GM23248 (cell line): ENCODE data around the gene COA7. TPM values are rescaled to one million over a fixed set of nuclear protein-coding genes. Genes with fewer than 3 reads are reported as not detected.

ENCODE experiments used
- DNase-seq: peaks from one replicate; pipeline ENCODE4 v3.0.0-alpha.2; 2015
- H2AFZ ChIP-seq: fragments of 200-600 bp; sonication (generic); 2 replicates; pipeline ENCODE4 v1.6.1; 2016; ENCODE audit warnings: antibody characterized with exemption
- H3F3A ChIP-seq: fragments of 200-600 bp; sonication (generic); 2 replicates; pipeline ENCODE4 v1.6.1; 2016; ENCODE audit warnings: mild to moderate bottlenecking, antibody characterized with exemption, mixed run types; ENCODE audit not compliant: insufficient read depth
- H3K27ac ChIP-seq: fragments of 200-600 bp; sonication (generic); 2 replicates; pipeline ENCODE4 v1.5.1; 2016; ENCODE audit warnings: mild to moderate bottlenecking
- H3K27me3 ChIP-seq: fragments of 200-600 bp; sonication (generic); replicated peaks from 2 replicates; pipeline ENCODE4 v1.6.1; 2016; ENCODE audit warnings: mild to moderate bottlenecking; ENCODE audit not compliant: insufficient read depth
- H3K36me3 ChIP-seq: fragments of 200-600 bp; sonication (generic); 2 replicates; pipeline ENCODE4 v1.6.1; 2016; ENCODE audit warnings: low read depth, mild to moderate bottlenecking
- H3K4me1 ChIP-seq: fragments of 200-600 bp; sonication (generic); 2 replicates; pipeline ENCODE4 v1.6.1; 2016; ENCODE audit warnings: mild to moderate bottlenecking; ENCODE audit not compliant: insufficient read depth
- H3K4me2 ChIP-seq: fragments of 200-600 bp; sonication (generic); one replicate; pipeline ENCODE4 v1.6.1; 2016; ENCODE audit warnings: mild to moderate bottlenecking; ENCODE audit not compliant: unreplicated experiment
- H3K4me3 ChIP-seq: fragments of 200-600 bp; sonication (generic); 2 replicates; pipeline ENCODE4 v1.5.1; 2016; ENCODE audit warnings: mild to moderate bottlenecking
- H3K79me2 ChIP-seq: fragments of 200-600 bp; sonication (generic); 2 replicates; pipeline ENCODE4 v1.6.1; 2016; ENCODE audit warnings: mild to moderate bottlenecking; ENCODE audit not compliant: insufficient read depth
- H3K9ac ChIP-seq: fragments of 200-600 bp; sonication (generic); 2 replicates; pipeline ENCODE4 v1.6.1; 2016; ENCODE audit warnings: mild to moderate bottlenecking
- H3K9me2 ChIP-seq: fragments of 200-600 bp; sonication (generic); 2 replicates; pipeline ENCODE4 v1.6.1; 2016; ENCODE audit warnings: mixed run types, mild to moderate bottlenecking, moderate library complexity; ENCODE audit not compliant: insufficient read depth
- H3K9me3 ChIP-seq: fragments of 200-600 bp; sonication (generic); one replicate; pipeline ENCODE4 v1.6.1; 2017; ENCODE audit warnings: low read depth
- H4K20me1 ChIP-seq: fragments of 200-600 bp; sonication (generic); 2 replicates; pipeline ENCODE4 v1.6.0; 2016; ENCODE audit not compliant: insufficient read depth
- EZH2 ChIP-seq: fragments of 200-600 bp; sonication (generic); IDR thresholded peaks from 2 replicates; pipeline ENCODE4 v1.6.1; 2018; ENCODE audit warnings: antibody characterized with exemption, mild to moderate bottlenecking; ENCODE audit not compliant: insufficient read depth, poor library complexity, severe bottlenecking
- EZH2phosphoT487 ChIP-seq: fragments of 200-600 bp; sonication (generic); IDR thresholded peaks from 2 replicates; pipeline ENCODE4 v1.6.1; 2018; ENCODE audit warnings: antibody characterized with exemption, moderate library complexity, mild to moderate bottlenecking, low read depth; ENCODE audit not compliant: insufficient read depth
- WGBS, 2 experiments: methylation state at CpG; one replicate each; pipeline ENCODE4 v1.1.6; 2015 to 2017; ENCODE audit warnings: low lambda C conversion rate in 2 of 2, low coverage in 1 of 2; ENCODE audit errors: missing lambda C conversion rate in 2 of 2; 5-methylcytosine and 5-hydroxymethylcytosine counted together
- in situ Hi-C: fragments of 300-500 bp; cut with MboI; formaldehyde crosslinking; loops from 2 replicates; pipeline ENCODE4 v1.15.0; 2020
- polyA plus RNA-seq: library from polyadenylated mRNA; unstranded; fragments of >200 nt; fragmentation: Nextera tagmentation; extraction: Ambion mirVana; gene quantifications from 2 replicates; pipeline ENCODE4 v1.2.1, GENCODE V29; 2016
- total RNA-seq: library from RNA; depleted of rRNA; stranded (reverse); fragments of >200 nt; shearing (Covaris generic); gene quantifications from 2 replicates; pipeline ENCODE4 v1.2.3, GENCODE V29; 2014

Gene COA7
- total and polyA plus RNA-seq, 2 experiments from 2014 or later: 6.9 to 12.9 TPM

DNA sequence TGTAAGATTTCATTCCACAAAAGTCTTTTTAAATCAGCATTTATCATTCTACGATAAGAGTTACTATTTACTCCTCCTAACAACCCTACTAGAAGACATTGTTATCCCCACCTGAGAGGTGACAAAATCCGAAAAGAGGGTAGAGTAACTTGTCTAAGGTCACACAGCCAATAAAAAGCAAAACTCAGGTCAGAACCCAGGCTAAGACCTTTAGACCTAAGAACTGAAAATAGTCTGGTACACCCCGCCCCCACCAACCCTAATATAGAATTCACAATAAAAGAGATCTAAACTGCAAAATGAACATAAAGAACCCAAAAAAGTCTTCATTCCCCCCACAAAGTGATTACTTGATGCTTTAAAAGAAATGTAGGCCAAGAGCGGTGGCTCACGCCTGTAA lies 18.6 kb downstream of the COA7 start:
- DNase-seq: no peak
- Histone ChIP-seq H3K4me2 (no peak overlapping the region), H3K27ac (no peak overlapping the region), H3K4me1 (no peaks in the 10 kb centered on the region), H4K20me1 (no peaks in the 10 kb centered on the region), H3K27me3 (no peaks in the 10 kb centered on the region), H3K9me3 (no peaks in the 10 kb centered on the region), H3K79me2 (no peaks in the 10 kb centered on the region), H3K4me3 (no peak overlapping the region), H3K36me3 (no peaks in the 10 kb centered on the region), H3K9ac (no peak overlapping the region), H2AFZ (no peak overlapping the region), H3K9me2 (no peaks in the 10 kb centered on the region), H3F3A (no peaks in the 10 kb centered on the region)
- 90 to 93% methylated on average over 5 of the region's 5 CpGs for WGBS, 2 experiments
- TF ChIP-seq EZH2phosphoT487 (no peak), EZH2 (no peak)
- in situ Hi-C loops: loop anchor here (25.0 kb wide), 1 partner anchor 542 kb away; the partner anchor contains the start of gene ZFYVE9

DNA sequence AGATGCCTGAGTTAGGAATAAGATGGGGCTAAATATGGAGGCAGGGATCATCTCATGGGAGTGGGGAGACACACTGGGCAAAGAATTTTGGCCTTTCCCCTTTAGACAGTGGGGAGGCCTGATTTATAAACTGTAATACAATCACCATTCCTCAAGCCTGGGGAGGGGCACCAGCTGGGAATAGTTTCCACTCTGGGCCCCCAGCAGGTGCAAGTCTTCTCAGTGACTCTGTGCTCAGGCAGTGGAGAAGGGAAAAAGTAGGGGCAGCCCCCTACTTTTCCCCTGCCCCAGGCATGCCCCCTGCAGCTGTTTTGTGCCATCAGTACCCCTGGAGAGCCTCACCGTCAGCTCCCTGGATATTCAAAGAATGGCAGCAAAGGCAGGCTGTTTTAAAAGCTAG lies 19.1 kb downstream of the COA7 start:
- H3K36me3 ChIP-seq: no peaks in the 10 kb centered on the region
- no peak overlapping the region for H3K4me3 ChIP-seq
- no peak for DNase-seq
- no peak overlapping the region for H3K9ac ChIP-seq
- H4K20me1 ChIP-seq: no peaks in the 10 kb centered on the region
- no peaks in the 10 kb centered on the region for H3K9me3 ChIP-seq
- H3K27ac ChIP-seq: no peak overlapping the region
- no peaks in the 10 kb centered on the region for H3K4me1 ChIP-seq
- no peaks in the 10 kb centered on the region for H3F3A ChIP-seq
- no peaks in the 10 kb centered on the region for H3K9me2 ChIP-seq
- H3K4me2 ChIP-seq: no peak overlapping the region
- in situ Hi-C loops: loop anchor here (25.0 kb wide), 1 partner anchor 542 kb away; the partner anchor contains the start of gene ZFYVE9
- H3K27me3 ChIP-seq: no peaks in the 10 kb centered on the region
- TF ChIP-seq EZH2 (no peak), EZH2phosphoT487 (no peak)
- no peaks in the 10 kb centered on the region for H3K79me2 ChIP-seq
- 82 to 100% methylated on average over 1 of the region's 1 CpG for WGBS, 2 experiments
- H2AFZ ChIP-seq: no peak overlapping the region

DNA sequence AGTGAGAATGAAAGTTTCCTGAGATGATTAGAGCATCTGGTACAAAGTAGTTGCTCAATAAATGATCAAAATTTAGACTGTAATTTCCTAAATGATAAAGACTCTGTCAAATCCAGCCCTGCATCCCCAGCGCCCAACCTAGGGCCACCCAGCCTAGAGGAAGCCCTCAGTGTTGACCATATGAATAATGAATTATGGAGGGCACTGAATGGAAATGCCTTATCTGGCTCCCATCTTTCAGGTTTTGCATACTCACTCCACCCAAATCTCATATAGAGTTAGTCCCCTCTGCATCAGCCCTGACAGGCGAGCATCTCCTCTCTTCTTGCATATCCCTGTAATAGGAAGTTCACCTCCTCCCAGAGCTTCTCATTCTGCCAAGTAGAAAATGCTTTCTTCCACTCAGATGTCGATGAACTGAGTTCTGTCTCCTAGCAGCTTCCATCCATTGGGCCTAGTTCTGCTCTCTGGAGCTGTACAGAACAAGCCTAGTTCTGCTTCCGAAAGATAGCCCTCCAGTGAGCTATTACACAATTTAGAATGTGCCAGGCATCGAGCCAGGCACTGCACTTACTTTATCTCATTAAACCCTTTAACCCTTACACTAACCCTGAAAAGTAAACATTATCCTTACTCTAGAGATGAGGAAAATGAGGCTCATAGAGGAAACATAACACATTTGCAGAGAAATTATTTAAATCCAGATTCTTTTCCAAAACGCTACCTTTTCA lies 20.9 kb downstream of the COA7 start:
- Histone ChIP-seq H3K27ac (no peak overlapping the region), H2AFZ (no peak overlapping the region), H3K4me2 (no peak overlapping the region), H3F3A (no peaks in the 10 kb centered on the region), H4K20me1 (no peaks in the 10 kb centered on the region), H3K9ac (no peak overlapping the region), H3K9me3 (no peaks in the 10 kb centered on the region), H3K4me1 (no peaks in the 10 kb centered on the region), H3K9me2 (no peaks in the 10 kb centered on the region), H3K79me2 (no peaks in the 10 kb centered on the region), H3K36me3 (no peaks in the 10 kb centered on the region), H3K4me3 (no peak overlapping the region), H3K27me3 (no peaks in the 10 kb centered on the region)
- no peak for DNase-seq
- 82 to 83% methylated on average over 6 of the region's 6 CpGs for WGBS, 2 experiments
- TF ChIP-seq EZH2phosphoT487: no peak
- no peak for TF ChIP-seq EZH2
- in situ Hi-C loops: loop anchor here (25.0 kb wide), 1 partner anchor 540 kb away; the partner anchor contains the start of gene ZFYVE9

GRCh38 chr1:52676249-52676903 lies 21.8 kb downstream of the COA7 start:
- 84 to 88% methylated on average over 8 of the region's 8 CpGs for WGBS, 2 experiments
- Histone ChIP-seq H3F3A (no peaks in the 10 kb centered on the region), H3K36me3 (no peaks in the 10 kb centered on the region), H3K4me2 (no peak overlapping the region), H3K27me3 (no peaks in the 10 kb centered on the region), H2AFZ (no peak overlapping the region), H3K4me3 (no peak overlapping the region), H3K4me1 (no peaks in the 10 kb centered on the region), H3K9me2 (no peaks in the 10 kb centered on the region), H3K9ac (no peak overlapping the region), H3K79me2 (no peaks in the 10 kb centered on the region), H3K27ac (no peak overlapping the region), H3K9me3 (no peaks in the 10 kb centered on the region), H4K20me1 (no peaks in the 10 kb centered on the region)
- in situ Hi-C loops: loop anchor here (25.0 kb wide), 1 partner anchor 539 kb away; the partner anchor contains the start of gene ZFYVE9
- TF ChIP-seq EZH2phosphoT487 (no peak), EZH2 (no peak)
- DNase-seq: no peak
